KOPT-K1 (cell line): Measurements from ENCODE around the gene TNIP3.

Source experiments
- H3K27ac ChIP-seq: fragments of 200-600 bp; sonication (generic); 2 replicates; pipeline ENCODE4 v1.5.1; 2016; ENCODE audit warnings: antibody characterized with exemption, mild to moderate bottlenecking, low read depth, low read length; ENCODE audit not compliant: poor library complexity, severe bottlenecking
- H3K36me3 ChIP-seq: fragments of 200-600 bp; sonication (generic); 2 replicates; pipeline ENCODE4 v1.5.1; 2017; ENCODE audit warnings: antibody characterized with exemption, mild to moderate bottlenecking, low read length, moderate library complexity; ENCODE audit not compliant: insufficient read depth
- H3K9me3 ChIP-seq: fragments of 200-600 bp; sonication (generic); 2 replicates; pipeline ENCODE4 v1.5.1; 2017; ENCODE audit warnings: antibody characterized with exemption, low read length, mild to moderate bottlenecking; ENCODE audit not compliant: insufficient read depth, poor library complexity, severe bottlenecking

Gene TNIP3

DNA sequence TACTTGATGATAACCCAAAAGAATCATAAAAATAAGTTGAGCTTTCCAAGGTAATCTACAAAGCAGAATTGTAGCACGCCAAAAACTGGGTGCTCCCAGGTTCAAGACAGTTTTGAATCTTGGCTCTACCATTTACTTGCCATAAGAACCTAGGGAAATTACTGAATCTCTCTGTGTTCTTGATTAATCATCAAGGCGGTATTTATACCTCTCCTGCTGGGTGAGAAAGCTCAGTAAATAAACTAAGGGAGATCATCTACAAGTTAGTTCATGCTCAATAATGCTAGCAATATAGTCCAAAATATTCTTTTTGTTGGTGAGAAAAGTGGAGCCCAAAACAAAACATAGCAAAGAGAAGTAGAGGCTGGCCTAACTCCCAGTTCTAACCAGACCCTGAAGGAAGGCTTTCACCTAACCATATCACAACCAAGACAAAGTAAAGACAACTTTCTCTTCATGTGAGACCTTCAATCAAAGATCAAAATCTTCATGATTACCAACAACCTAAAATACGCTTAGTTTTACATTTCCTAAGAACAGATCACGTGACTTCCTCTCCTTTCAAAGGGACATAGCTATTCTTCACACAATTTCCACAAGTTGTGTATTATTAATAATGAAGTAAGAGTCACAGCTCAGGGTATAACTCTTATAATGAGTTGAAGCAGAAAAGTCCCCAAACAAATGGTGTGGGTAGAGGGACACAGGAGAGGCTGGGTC lies 34.4 kb downstream of the TNIP3 start:
- H3K9me3 ChIP-seq, result no peaks in the 10 kb centered on the region
- H3K27ac ChIP-seq, result no peak overlapping the region
- H3K36me3 ChIP-seq, result no peaks in the 10 kb centered on the region

DNA sequence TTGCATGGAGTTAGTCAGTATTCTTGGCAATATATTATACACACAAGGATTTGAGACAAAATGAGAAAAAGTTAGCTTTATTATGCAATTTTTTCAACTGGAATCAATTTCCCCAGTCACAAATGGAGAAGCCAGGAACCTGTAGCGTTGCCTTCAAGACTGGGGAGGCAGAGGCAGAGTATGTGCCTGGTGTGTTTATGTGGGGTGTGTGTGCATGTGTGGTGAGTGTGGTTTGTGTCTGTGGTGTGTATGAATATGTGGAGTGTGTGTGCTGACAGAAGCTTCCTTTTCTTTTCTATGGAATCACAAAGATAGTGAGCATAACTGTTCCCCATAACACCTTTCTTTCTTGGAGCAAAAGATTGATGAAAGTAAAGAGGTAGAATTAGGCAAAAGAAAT lies 37.0 kb downstream of the TNIP3 start:
- Histone ChIP-seq H3K9me3 (no peaks in the 10 kb centered on the region), H3K36me3 (no peaks in the 10 kb centered on the region), H3K27ac (no peak overlapping the region)

DNA sequence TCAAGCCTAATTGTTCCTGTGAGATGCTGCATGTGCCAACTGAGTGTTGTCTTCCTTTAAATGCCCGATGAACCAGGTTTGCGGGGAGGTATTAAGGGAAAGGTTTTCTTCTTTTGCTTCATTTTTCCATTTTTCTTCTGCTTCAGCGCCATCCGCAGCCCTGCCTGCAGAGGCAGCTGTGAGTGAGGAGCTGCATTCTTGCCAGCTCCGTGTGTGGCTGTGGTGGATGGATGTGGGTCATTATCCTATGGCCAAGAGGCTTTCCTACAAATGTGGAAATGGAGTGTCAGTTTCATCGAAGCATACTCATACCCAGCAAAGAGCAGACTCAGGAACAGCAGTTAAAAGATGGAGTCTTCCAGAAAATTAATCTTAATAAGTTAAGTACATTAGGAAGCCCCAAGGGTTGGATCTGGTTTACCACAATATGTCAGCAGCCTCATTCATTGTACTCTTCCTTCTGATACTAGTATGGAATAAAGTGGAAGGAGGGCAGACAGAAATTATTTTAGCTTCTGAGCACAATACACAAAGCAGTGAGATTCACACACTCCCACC lies 37.6 kb downstream of the TNIP3 start:
- no peaks in the 10 kb centered on the region for H3K9me3 ChIP-seq
- no peak overlapping the region for H3K27ac ChIP-seq
- H3K36me3 ChIP-seq, result no peaks in the 10 kb centered on the region

DNA sequence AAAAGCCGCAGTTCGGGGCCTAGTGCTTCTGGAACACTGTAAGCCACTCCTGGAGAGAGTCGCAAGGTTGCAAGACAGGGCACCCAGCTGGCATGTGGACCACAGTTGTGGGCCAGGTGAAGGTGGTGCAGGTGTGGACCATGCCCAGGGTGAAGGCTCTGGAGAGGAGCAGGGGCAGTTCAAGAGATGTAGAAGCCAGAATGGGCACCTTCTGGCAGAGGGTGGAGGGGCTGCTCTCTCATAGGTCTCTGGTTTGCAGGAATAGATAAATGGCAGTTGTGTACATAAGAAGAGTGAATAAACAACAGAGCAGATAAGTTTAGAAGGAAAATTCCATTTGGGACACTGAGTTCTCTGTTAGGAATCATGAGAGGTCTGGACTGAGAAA lies 38.6 kb downstream of the TNIP3 start:
- Histone ChIP-seq H3K9me3 (no peaks in the 10 kb centered on the region), H3K36me3 (no peaks in the 10 kb centered on the region), H3K27ac (no peak overlapping the region)

DNA sequence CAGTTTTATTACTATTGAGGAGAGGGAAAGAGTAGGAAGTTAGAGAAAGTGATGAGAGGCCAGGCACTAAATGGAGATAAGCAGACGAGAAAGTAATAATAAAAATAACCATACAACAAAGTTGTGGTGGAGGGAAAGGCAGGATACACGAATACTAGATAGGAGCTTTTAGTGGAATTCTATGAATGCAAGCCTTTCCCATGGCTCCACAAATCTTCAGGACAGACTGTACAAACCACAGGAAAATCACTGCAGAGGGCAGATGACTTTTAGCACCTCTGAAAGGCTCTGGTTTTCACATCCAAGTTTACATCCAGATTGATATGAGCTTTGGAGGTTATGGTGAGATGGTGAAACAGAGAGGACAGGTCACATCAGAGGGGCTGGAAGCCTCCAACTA lies 41.5 kb downstream of the TNIP3 start:
- Histone ChIP-seq H3K9me3 (no peaks in the 10 kb centered on the region), H3K27ac (no peak overlapping the region), H3K36me3 (no peaks in the 10 kb centered on the region)

DNA sequence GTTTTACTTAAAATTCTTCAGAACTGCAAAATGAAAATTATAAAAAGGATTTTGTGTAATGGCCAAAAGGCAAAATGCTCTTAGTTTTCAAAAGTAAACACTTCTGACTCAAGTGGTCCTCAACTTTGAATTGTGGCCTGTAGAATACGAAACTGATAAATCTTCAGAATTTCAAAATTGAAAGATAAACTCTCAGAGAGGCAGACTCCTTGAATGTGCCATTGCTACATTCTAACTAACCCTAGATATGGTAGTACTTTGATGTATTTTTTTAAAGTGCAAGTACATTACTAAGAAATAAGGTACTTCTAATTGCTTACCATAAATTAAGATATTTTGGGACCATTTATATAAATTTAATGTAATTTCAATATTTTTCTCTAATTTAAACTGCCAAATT lies 44.4 kb downstream of the TNIP3 start:
- H3K27ac ChIP-seq, result no peak overlapping the region
- no peaks in the 10 kb centered on the region for H3K9me3 ChIP-seq
- no peaks in the 10 kb centered on the region for H3K36me3 ChIP-seq

DNA sequence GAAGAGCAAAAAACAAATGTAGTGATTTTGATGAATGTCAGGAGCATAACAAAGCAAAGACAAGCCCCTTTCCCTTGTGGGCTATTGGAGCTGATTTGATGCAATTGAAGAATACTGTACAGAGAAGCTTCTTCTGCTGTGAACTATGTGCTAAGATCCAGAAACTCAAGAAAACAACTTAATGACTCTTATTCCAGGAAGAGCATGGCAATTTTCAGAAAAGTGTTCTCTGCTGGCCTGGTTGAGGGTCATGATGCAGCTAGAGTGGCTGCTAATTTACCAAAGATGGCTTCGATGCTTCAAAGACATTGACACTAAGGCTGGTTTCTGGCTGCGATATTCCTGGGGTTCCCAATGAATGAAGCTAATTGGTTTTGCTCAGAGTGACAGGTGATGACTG lies 45.8 kb downstream of the TNIP3 start:
- H3K9me3 ChIP-seq, result no peaks in the 10 kb centered on the region
- no peaks in the 10 kb centered on the region for H3K36me3 ChIP-seq
- H3K27ac ChIP-seq, result no peak overlapping the region

DNA sequence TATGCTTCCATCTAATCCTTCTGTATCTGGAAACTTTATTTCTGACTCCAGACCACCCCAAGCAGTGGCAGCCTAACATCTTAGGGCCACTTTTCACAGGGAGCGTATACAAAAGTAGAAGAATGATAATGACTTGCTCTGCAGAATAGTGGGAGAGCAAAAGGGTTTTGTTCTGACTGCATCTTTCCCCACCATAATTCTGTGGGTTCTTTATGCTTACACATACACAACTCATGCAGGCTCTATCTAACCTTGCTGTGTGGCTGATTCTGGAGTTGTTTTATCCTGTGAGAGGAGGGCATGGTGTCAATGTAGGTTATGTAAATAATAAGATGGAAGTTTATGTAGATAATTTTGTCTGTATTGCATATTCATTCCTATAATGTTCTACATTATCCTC lies 49.4 kb downstream of the TNIP3 start:
- H3K27ac ChIP-seq, result no peak overlapping the region
- no peaks in the 10 kb centered on the region for H3K36me3 ChIP-seq
- H3K9me3 ChIP-seq, result no peaks in the 10 kb centered on the region

DNA sequence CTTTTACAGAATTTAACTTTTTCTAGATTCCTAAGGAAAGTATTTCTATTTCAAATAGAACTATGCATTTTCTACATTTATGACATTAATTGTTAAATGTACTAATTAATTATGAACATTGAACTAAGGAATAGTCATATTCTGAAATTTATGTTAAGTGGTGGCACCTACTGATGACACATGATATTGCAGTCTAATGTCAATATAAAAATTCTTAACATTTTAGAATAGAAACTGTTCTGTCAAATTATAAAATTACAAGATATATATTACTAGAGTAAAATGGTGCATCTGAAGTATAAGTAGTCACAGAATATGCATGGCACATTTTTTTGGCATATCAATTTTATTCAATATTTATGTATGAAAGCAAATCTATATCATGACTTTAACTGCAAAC lies 51.6 kb downstream of the TNIP3 start:
- Histone ChIP-seq H3K36me3 (no peaks in the 10 kb centered on the region), H3K9me3 (no peaks in the 10 kb centered on the region), H3K27ac (no peak overlapping the region)

DNA sequence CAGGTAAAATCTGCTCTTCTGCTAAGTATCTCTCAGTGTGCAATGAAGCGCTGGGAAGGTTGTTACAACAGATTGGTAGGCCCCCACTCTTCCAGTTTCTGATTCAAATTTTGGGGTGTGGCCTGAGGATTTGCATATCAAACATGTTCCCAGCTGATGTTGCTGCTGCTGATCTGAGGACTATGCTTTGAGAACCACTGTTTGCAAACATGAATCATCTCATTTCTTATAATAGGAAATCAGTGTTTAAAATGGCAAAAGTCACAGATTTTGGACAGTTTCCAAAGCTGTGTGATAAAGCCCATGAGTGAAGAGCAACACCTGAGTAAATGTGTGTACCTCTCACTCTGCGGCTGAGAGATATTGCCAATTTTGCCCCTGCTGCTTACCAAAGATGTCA lies 55.6 kb downstream of the TNIP3 start:
- Histone ChIP-seq H3K36me3 (no peaks in the 10 kb centered on the region), H3K27ac (no peak overlapping the region), H3K9me3 (no peaks in the 10 kb centered on the region)

DNA sequence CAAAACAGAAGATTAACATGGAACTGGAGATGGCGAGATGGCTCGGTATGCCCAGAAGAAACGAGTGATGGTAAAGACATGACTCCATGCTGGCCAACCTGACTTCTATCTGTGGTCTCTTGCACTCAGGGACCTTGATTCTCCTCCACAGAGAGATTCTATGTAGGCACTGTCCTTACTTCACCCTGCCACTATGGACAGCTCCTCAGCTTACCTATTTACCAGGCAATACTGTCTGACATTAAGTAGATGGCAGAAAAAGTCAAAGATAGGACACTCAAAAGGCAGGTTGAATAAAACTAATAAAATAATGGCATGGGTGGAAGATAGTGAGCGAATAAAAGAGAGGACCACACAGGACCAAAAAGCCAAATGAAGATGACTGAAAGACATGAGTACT lies 56.6 kb downstream of the TNIP3 start:
- no peaks in the 10 kb centered on the region for H3K36me3 ChIP-seq
- no peak overlapping the region for H3K27ac ChIP-seq
- H3K9me3 ChIP-seq, result no peaks in the 10 kb centered on the region

DNA sequence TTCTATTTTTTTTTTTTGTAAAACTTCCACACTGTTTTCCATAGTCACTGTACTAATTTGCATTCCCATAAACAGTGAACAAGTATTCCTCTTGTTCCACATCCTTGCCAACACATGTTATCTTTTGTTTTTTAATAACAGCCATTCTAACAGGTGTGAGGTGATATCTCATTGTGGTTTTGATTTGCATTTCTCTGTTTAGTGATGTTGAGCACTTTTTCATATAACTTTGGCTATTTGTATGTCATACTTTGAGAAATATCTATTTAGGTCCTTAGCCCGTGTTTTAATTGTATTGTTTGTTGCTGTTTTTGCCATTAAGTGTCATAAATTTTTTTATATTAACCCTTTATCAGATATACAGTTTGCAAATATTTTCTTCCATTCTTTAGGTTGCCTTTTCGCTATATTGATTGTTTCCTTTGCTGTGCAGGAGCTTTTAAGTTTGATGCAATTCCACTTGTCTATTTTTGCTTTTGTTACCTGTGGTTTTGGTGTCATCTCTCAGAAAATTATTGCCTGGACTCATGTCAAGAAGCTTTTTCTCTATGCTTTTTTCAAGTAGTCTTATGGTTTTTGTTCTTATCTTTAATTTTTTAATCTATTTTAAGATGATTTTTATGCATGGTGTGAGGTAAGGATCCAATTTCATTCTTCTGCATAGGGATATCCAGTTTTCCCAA lies 63.9 kb downstream of the TNIP3 start:
- no peak overlapping the region for H3K27ac ChIP-seq
- H3K36me3 ChIP-seq, result no peaks in the 10 kb centered on the region
- no peaks in the 10 kb centered on the region for H3K9me3 ChIP-seq

DNA sequence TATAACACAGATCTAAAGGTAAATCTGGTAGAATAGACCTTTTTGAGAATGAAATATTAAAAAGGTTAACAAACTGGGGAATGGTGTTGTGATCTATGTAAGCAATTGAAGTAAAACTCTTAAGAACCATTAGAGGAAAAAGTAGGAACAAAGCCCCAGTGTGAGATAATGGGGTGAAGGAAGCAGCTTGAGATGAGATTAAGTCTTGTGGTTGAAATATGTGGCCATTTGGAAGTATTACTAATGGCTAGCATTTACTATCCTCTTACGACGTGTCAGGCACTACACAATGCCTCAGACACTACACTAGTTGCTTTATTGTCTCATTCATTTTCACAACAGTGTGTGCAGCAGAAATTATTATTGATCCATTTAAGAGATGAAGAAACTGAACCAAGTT lies 65.9 kb downstream of the TNIP3 start:
- no peaks in the 10 kb centered on the region for H3K9me3 ChIP-seq
- H3K36me3 ChIP-seq, result no peaks in the 10 kb centered on the region
- no peak overlapping the region for H3K27ac ChIP-seq

DNA sequence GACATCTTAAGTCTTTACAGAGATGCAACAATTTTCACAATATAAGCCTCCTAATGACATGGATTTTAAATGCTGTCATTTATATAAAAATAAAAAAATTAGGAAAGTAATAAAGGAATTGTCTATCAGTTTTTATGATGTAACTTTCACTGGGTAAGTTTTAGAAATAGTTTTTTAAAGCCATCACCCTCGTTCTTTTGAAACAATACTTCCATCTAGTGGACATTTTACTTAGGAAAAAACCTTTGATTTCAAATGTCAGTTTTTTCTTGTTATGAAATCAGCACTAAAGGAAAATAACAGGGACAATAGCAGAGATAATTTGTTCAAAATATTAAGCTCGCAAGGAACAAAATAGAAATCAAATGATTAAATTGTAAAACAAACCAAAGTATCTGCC lies 67.5 kb downstream of the TNIP3 start:
- H3K27ac ChIP-seq, result no peak overlapping the region
- H3K9me3 ChIP-seq, result no peaks in the 10 kb centered on the region
- H3K36me3 ChIP-seq, result no peaks in the 10 kb centered on the region

DNA sequence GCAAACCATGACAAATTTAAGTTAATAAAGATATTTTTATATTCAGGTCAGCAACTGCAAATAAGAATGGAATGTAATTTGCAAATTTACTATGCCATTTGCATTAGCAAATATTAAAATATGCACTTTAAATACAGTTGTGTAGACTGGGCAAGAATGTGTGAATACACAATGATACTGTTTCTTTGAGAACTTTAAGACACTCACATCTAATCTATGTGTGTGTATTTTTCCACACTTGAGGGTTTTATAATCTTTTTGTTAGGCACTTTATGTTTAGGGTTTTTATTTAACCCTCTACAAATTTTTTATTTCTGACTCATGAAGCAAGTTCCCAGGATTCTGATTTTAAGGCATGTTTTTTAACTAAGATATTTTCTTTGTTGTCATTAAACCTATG lies 67.9 kb downstream of the TNIP3 start:
- Histone ChIP-seq H3K27ac (no peak overlapping the region), H3K9me3 (no peaks in the 10 kb centered on the region), H3K36me3 (no peaks in the 10 kb centered on the region)
